Cardiac fibroblast (primary cell): ENCODE measurements around the gene ADGRL3.
A peak's percentile ranks its signal among the peaks of the same experiment; 100 is the strongest.
"Not testable (repeated sequence)": the region's sequence is repeated elsewhere in the genome, so short reads cannot be mapped to it uniquely, and the experiment has no call there.

Source experiments
- DNase-seq, 2 donors: peaks; one replicate each; pipeline versions ENCODE4 v3.0.0 to v3.0.0-alpha.2; 2010; ENCODE audit warnings: low read depth in 2 of 2
- H3K4me3 ChIP-seq, 2 donors: replicated peaks in 1 of 2; 1 replicate in 1 of 2; 2 replicates in 1 of 2; pipeline ENCODE4 v1.5.1; 2011; ENCODE audit warnings: low read depth in 2 of 2, low read length in 2 of 2, mild to moderate bottlenecking in 2 of 2, moderate library complexity in 1 of 2
- TF ChIP-seq, protein P1 (sequence below): IDR thresholded peaks from one replicate; pipeline ENCODE4 v1.5.1; 2011; ENCODE audit warnings: low read depth, mild to moderate bottlenecking, low read length, inconsistent platforms

The ADGRL3 gene

DNA sequence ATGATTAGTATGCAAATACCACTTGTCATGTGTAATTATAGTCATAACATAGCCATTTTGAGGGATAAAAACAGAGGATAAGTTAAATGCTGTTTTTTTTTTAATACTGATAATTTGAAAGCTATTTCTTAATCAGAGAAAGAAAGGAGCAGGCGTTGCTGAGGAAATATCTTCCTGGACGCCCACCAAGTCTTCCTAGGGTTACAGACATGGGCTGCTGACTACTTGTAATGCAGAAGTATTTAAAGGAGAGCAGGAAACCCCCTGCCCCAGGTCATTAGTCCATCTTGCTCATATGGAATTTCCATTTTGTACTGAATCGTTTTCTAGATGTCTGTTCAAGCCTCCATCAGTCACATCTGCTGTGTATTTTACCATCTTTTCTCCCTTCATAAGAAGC, 176.2 kb downstream of the ADGRL3 start:
- peak; percentile 22 to 50 for DNase-seq
- TF ChIP-seq, protein P1, sequence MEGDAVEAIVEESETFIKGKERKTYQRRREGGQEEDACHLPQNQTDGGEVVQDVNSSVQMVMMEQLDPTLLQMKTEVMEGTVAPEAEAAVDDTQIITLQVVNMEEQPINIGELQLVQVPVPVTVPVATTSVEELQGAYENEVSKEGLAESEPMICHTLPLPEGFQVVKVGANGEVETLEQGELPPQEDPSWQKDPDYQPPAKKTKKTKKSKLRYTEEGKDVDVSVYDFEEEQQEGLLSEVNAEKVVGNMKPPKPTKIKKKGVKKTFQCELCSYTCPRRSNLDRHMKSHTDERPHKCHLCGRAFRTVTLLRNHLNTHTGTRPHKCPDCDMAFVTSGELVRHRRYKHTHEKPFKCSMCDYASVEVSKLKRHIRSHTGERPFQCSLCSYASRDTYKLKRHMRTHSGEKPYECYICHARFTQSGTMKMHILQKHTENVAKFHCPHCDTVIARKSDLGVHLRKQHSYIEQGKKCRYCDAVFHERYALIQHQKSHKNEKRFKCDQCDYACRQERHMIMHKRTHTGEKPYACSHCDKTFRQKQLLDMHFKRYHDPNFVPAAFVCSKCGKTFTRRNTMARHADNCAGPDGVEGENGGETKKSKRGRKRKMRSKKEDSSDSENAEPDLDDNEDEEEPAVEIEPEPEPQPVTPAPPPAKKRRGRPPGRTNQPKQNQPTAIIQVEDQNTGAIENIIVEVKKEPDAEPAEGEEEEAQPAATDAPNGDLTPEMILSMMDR, result no peak
- no peak overlapping the region for H3K4me3 ChIP-seq

DNA sequence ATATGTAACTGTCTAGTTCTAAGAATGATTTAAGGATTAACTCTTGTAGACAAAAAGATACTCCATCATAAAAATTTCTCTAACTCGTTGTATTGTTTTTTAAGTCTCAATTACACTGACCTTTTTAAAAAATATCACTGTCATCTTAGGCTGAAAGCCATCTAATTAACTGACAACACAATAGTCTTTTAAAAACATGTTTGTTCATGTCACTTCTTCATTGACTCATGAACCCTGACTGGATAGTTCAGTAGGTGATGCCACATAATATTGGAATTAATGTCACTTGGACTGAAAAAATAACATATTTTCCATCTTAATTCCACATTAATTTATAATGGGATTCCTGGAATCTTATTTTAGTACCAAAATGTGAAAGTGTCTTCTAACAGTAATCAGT, 179.3 kb downstream of the ADGRL3 start:
- H3K4me3 ChIP-seq, result no peak overlapping the region
- TF ChIP-seq, protein P1, result no peak
- no peak for DNase-seq

DNA sequence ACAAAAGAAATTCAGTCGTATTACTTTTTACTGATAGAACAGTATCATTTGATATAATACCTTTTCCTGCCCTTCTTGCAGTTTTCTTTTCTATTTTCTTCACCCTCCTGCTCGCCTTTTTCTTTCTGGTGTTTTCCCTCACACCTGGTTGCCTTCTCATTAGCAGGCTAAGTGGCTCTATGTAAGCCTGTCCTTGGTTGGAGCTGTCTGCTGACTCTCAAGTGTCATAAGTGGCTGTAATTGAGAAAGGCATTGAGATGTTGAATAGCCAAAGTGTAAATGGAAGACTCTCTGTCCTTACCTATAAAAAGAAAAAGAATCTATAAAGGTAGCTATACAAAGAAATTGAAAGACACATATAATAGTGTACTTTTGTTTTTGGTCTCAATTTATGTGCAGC, 180.7 kb downstream of the ADGRL3 start:
- TF ChIP-seq, protein P1, result no peak
- H3K4me3 ChIP-seq, result no peak overlapping the region
- DNase-seq, result no peak

DNA sequence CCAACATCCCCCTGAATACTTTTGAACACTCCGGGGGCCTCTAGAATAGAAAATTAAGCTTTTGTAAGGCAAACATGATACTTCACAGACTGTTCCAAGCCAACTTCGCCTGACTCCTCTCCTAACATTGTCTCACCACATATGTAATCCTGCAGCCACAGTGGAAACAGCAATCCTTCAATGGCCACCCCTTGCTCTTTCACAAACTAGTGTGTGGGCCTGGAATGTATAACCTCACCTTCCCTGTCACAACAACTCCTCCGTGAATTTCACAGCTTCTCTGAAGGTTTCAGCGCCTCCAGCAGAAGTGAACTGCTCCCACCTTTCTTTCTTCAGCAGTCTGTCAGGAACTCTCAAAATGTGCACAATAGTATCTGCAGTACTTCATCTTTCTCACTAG, 185.1 kb downstream of the ADGRL3 start:
- H3K4me3 ChIP-seq, result no peak overlapping the region
- TF ChIP-seq, protein P1, result no peak
- DNase-seq, result no peak

DNA sequence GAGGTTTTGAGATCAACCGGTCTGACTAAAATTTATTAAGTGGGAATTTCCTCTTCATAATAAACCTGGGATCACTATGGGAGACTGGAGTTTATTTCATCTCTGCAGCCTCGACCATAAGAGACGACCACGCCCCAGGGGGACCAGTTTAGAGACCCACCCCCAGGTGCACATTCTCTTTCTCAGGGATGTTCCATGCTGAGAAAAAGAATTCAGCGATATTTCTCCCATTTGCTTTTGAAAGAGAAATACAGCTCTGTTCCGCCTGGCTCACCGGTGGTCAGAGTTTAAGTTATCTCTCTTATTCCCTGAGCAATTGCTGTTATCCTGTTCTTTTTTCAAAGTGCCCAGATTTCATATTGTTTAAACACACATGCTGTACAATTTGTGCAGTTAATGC, 187.2 kb downstream of the ADGRL3 start:
- DNase-seq, H3K4me3 ChIP-seq: not testable (repeated sequence)

DNA sequence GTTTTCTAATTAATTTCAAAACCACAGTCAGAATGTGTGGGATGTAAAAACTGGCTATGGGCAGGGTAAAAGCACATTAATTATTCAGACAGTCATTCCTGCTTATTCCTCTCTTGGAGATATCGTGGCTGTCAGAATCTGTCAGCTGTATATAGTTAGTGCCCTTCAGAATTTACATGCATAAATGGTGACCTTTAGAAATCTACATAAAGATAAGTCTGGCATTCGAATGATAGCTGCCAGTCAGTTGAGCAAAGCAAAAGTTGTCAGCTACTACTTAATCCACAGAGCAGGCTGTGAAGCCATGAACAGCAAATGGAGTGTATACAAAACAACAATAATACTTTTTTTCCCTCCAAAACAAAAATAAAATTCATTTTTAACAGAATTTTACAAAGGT, 189.5 kb downstream of the ADGRL3 start:
- no peak overlapping the region for H3K4me3 ChIP-seq
- DNase-seq, result no peak
- TF ChIP-seq, protein P1, result no peak

DNA sequence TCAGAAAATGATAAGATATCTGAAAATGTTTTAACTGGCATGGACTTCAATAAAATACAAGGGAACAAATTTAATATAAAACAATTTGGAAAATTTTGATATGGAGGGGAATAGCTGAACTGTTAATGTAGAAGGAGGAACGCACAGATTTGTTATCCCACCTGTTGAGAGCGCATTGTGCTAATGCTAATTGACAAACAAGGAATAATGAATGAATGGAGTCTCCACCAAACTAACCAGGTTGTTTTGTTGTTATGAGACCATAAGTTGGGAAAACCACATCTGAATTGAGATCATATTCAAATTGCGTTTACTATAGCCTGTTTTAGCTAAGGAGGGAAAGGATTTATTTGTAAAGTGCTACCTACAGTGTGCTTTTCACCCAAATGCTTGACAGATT, 195.6 kb downstream of the ADGRL3 start:
- DNase-seq, result no peak
- TF ChIP-seq, protein P1, result no peak
- no peak overlapping the region for H3K4me3 ChIP-seq
